ENCODE measurements around the gene CBFA2T3.

Gene CBFA2T3

GRCh38 chr16:88853325-88853941 is 123.6 kb downstream of the CBFA2T3 start:
- no peak for DNase-seq

GRCh38 chr16:88851616-88852015 is 125.4 kb downstream of the CBFA2T3 start:
- DNase-seq, result no peak

- DNase-seq, result no peak
Measured at GRCh38 chr16:88850531-88851199, 126.3 kb downstream of the CBFA2T3 start.

GRCh38 chr16:88848557-88848956 is 128.4 kb downstream of the CBFA2T3 start:
- no peak for DNase-seq

- no peak for DNase-seq
Measured at GRCh38 chr16:88847654-88848053, 129.4 kb downstream of the CBFA2T3 start.

GRCh38 chr16:88846088-88846487 is 130.9 kb downstream of the CBFA2T3 start:
- no peak for DNase-seq

- no peak for DNase-seq
Measured at GRCh38 chr16:88844419-88845036, 132.5 kb downstream of the CBFA2T3 start.

- DNase-seq, result no peak
Measured at GRCh38 chr16:88843256-88843655, 133.8 kb downstream of the CBFA2T3 start.

- no peak for DNase-seq
Measured at GRCh38 chr16:88842806-88843205, 134.2 kb downstream of the CBFA2T3 start.

- DNase-seq, result no peak
Measured at GRCh38 chr16:88842308-88842756, 134.7 kb downstream of the CBFA2T3 start.

- DNase-seq, result no peak
Measured at GRCh38 chr16:88841521-88842307, 135.3 kb downstream of the CBFA2T3 start.

- no peak for DNase-seq
Measured at GRCh38 chr16:88840600-88841215, 136.3 kb downstream of the CBFA2T3 start.

GRCh38 chr16:88839745-88840599 is 137.0 kb downstream of the CBFA2T3 start:
- DNase-seq, result no peak

GRCh38 chr16:88839026-88839529 is 137.9 kb downstream of the CBFA2T3 start:
- no peak for DNase-seq

- DNase-seq, result no peak
Measured at GRCh38 chr16:88838566-88838965, 138.4 kb downstream of the CBFA2T3 start.

- no peak for DNase-seq
Measured at GRCh38 chr16:88837806-88838205, 139.2 kb downstream of the CBFA2T3 start.

GRCh38 chr16:88836791-88837190 is 140.2 kb downstream of the CBFA2T3 start:
- no peak for DNase-seq

GRCh38 chr16:88835818-88836217 is 141.2 kb downstream of the CBFA2T3 start:
- no peak for DNase-seq

- no peak for DNase-seq
Measured at GRCh38 chr16:88835383-88835782, 141.6 kb downstream of the CBFA2T3 start.

- no peak for DNase-seq
Measured at GRCh38 chr16:88834670-88835069, 142.3 kb downstream of the CBFA2T3 start.

- DNase-seq, result no peak
Measured at GRCh38 chr16:88833086-88833485, 143.9 kb downstream of the CBFA2T3 start.

- DNase-seq, result no peak
Measured at GRCh38 chr16:88831838-88832237, 145.2 kb downstream of the CBFA2T3 start.
